Type B pancreatic cell (in vitro differentiated cells): ENCODE data around the gene SFTPB. TPM values are rescaled to one million over a fixed set of nuclear protein-coding genes. Genes with fewer than 3 reads are reported as not detected.

Source experiments
- DNase-seq: peaks from one replicate; pipeline ENCODE4 v3.0.0; 2021; ENCODE audit warnings: mixed read lengths; ENCODE audit not compliant: unreplicated experiment; ENCODE audit errors: extremely low spot score
- H3K27ac Mint-ChIP-seq: 2 replicates; pipeline ENCODE4 v1.8.0; 2021; ENCODE audit warnings: mild to moderate bottlenecking, mixed read lengths
- H3K27me3 Mint-ChIP-seq: 2 replicates; pipeline ENCODE4 v1.8.0; 2021; ENCODE audit warnings: mixed read lengths
- H3K36me3 Mint-ChIP-seq: 2 replicates; pipeline ENCODE4 v1.8.0; 2021; ENCODE audit warnings: mixed read lengths
- H3K4me1 Mint-ChIP-seq: one replicate; pipeline ENCODE4 v1.8.0; 2021; ENCODE audit warnings: mixed read lengths; ENCODE audit not compliant: unreplicated experiment
- H3K4me3 Mint-ChIP-seq: 2 replicates; pipeline ENCODE4 v1.8.0; 2021; ENCODE audit warnings: mild to moderate bottlenecking, mixed read lengths
- H3K9me3 Mint-ChIP-seq: 2 replicates; pipeline ENCODE4 v1.8.0; 2021; ENCODE audit warnings: mixed read lengths
- total RNA-seq: library from RNA; stranded (reverse); gene quantifications from 2 replicates; pipeline ENCODE4 v1.2.1, GENCODE V29; 2021; ENCODE audit warnings: low replicate concordance
- TF ChIP-seq, protein P1 (sequence below): fragments of 200-600 bp; sonication (generic); conservative IDR thresholded peaks from 2 replicates; pipeline ENCODE4 v1.5.0; 2021; ENCODE audit warnings: antibody characterized with exemption, mild to moderate bottlenecking

SFTPB gene
- total RNA-seq, 1 donor from 2014 or later = 2.7 TPM

DNA sequence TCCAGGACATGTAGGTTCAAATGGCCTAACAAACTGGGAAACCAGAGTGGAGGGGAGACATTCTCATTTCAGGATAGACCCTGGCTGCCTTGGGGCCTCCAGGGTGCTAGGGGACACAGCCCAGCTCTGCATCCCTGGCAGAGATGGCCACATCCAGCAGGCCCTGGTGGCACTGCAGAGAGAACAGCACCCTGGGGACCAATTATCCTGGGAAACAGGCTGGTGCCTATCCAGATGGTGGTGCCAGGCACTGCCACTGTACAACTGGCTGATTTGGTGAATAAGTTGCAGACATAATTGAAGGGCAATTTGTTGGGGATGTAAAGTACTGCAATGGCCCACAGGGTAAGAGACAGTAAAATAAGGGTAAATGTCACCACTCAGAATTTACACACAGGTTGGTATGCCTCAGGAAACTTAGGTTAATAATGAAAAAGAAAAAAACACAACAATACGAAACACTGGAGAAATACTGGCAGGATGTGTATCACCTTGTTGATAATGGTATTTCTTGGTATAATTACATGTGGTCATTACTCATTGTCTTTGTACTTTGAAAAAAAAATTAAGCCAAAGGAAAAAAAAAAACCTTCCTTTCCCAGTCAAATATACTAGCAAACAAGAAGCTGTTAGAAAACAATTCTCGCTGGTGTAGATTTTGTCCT, 12.8 kb upstream of the SFTPB start:
- Mint-ChIP-seq H3K27ac (peak overlapping the region; percentile 20), H3K4me1 (peaks cover 11% of the 10 kb centered on the region), H3K4me3 (no peak overlapping the region), H3K36me3 (no peaks in the 10 kb centered on the region), H3K9me3 (no peaks in the 10 kb centered on the region), H3K27me3 (peaks cover 9% of the 10 kb centered on the region)
- TF ChIP-seq, protein P1, sequence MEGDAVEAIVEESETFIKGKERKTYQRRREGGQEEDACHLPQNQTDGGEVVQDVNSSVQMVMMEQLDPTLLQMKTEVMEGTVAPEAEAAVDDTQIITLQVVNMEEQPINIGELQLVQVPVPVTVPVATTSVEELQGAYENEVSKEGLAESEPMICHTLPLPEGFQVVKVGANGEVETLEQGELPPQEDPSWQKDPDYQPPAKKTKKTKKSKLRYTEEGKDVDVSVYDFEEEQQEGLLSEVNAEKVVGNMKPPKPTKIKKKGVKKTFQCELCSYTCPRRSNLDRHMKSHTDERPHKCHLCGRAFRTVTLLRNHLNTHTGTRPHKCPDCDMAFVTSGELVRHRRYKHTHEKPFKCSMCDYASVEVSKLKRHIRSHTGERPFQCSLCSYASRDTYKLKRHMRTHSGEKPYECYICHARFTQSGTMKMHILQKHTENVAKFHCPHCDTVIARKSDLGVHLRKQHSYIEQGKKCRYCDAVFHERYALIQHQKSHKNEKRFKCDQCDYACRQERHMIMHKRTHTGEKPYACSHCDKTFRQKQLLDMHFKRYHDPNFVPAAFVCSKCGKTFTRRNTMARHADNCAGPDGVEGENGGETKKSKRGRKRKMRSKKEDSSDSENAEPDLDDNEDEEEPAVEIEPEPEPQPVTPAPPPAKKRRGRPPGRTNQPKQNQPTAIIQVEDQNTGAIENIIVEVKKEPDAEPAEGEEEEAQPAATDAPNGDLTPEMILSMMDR = no peak
- no peak for DNase-seq

DNA sequence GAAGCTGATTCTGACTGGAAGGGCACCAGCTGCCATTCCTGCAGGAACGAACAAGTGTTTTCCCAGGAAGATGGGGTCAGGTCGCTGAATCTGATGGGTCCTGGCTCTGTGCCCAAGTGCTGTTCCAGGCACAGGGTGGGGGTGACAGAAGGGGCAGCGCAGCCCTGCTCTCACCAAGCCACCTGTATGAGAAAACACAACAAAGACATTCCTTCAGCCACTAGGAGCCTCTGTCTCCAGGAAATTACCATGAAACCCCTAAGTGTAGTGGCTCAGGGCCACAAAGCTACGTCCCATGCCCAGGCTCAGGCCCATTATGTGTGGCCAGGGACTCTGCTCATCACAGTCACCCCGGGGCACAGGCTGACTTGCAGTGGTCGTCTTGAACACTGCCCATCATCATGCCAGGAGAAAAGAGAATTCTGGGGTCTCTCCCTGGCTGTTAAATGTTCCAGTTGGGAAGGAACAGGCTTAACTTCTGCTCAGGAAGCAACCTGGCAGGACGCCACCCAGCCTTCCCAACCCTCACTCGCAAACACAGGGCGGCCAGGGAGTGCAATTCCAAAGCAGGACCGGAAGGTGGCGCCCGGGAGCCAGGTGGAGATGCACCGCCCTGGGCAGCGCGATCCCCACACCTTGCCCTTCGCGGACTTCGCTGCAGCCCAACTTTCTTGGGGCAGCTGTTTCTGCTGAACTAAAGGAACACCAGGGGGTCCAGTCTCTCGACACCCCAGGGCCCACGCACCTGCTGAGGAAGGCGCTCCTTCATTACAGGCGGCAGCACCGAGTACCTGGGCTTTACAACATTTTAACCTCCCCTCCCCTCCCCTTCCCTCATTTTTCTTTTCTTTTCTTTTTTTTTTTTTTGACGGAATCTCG, 11.0 kb upstream of the SFTPB start:
- TF ChIP-seq, protein P1 = peak; percentile 98
- Mint-ChIP-seq H3K4me1 (peaks cover 11% of the 10 kb centered on the region), H3K36me3 (no peaks in the 10 kb centered on the region), H3K9me3 (no peaks in the 10 kb centered on the region), H3K27ac (no peak overlapping the region), H3K4me3 (peak overlapping the region; percentile 20), H3K27me3 (peaks cover 9% of the 10 kb centered on the region)
- DNase-seq = peak; percentile 86

DNA sequence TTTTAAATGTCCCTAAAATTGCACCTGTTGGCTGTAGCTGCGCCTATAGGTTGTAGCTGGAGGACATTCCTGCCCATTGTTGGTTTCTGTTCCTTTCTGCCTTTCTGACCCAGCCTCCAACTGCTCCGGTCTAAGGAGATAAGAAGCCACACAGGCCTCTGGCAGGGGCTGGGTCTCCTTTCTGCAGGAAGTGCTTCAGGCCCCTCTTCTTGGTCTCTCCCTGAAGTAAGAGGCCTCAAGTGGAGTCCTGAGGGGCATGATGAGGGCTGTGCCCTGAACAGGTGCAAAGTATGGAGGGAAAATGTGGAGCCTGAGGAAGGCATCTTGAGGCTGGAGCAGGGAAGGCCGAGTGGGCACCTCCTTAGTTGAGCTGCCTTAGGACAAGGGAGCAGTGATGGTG, 10.4 kb upstream of the SFTPB start:
- Mint-ChIP-seq H3K4me3 (no peak overlapping the region), H3K9me3 (no peaks in the 10 kb centered on the region), H3K27ac (no peak overlapping the region), H3K36me3 (no peaks in the 10 kb centered on the region), H3K27me3 (peaks cover 9% of the 10 kb centered on the region), H3K4me1 (peaks cover 16% of the 10 kb centered on the region)
- DNase-seq = no peak
- TF ChIP-seq, protein P1 = no peak

DNA sequence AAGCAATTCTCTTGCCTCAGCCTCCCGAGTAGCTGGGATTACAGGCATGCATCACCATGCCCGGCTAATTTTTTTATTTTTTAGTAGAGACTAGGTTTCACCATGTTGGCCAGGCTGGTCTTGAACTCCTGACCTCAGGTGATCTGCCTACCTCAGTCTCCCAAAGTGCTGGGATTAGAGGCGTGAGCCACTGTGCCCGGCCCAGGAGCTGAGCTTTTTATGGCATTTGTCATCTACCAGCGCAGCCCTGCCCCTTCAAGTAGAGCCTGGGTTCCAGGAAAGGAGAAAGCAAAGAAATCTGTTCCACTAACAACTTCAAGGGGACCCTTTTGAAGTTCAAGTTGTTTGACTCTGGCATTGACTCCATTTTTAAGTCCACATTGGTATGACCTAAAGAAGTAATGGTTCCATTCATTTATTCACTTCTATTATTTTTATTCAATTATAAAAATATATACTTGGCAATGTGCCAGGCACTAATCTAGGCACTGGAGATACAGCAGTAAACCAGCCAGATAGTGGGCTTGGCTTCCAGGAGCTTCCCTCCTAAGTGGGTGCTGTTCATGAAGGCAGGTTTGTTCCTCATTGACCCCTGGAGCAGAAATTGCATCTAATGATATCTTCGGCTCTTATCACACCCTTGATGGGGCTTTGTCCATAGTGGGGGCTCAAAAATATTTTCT, 8.0 kb upstream of the SFTPB start:
- Mint-ChIP-seq H3K4me1 (peaks cover 13% of the 10 kb centered on the region), H3K27ac (no peak overlapping the region), H3K9me3 (no peaks in the 10 kb centered on the region), H3K36me3 (no peaks in the 10 kb centered on the region), H3K4me3 (no peak overlapping the region), H3K27me3 (peaks cover 4% of the 10 kb centered on the region)
- DNase-seq = no peak
- TF ChIP-seq, protein P1 = no peak

DNA sequence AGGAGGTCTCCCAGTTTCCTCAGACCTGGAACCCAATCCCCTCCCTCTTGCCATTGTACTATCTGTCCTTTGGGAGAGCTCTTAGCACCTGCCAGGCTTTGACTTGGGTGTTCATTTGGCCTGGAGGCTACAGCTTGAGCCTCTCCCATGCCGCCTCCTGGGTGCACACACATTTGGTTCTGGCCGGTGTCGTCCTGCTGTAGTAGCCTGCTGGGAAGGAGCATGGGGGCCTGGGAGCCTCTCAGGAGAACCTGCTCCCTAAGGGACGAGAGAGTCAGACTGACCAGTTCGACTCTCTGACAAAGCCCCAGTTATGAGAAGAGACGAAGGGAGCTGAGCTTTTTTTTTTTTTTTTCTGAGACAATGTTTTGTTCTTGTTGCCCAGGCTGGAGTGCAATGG, 7.4 kb upstream of the SFTPB start:
- Mint-ChIP-seq H3K27ac (no peak overlapping the region), H3K27me3 (peaks cover 4% of the 10 kb centered on the region), H3K36me3 (no peaks in the 10 kb centered on the region), H3K9me3 (no peaks in the 10 kb centered on the region), H3K4me3 (no peak overlapping the region), H3K4me1 (peaks cover 10% of the 10 kb centered on the region)
- TF ChIP-seq, protein P1 = no peak
- DNase-seq = no peak
